IMR-90 (cell line): Measurements from ENCODE around the gene PXK. TPM values are rescaled to one million over a fixed set of nuclear protein-coding genes. Genes with fewer than 3 reads are reported as not detected.

Experiments
- ATAC-seq: fragments of 200-7000 bp; cut with Tn5 transposase; 2 replicates; pipeline ENCODE4 v1.9.1; 2020; ENCODE audit warnings: low read depth, mild to moderate bottlenecking, moderate library complexity
- BruUV-seq: library from RNA; stranded (reverse); fragments of 400-500 nt; replicated peaks from 2 replicates; lab custom pipeline; 2021; lab: Mats Ljungman, UMichigan
- CTCF ChIA-PET: fragments of 300-600 bp; formaldehyde crosslinking; extraction: SDS; loops from one replicate; lab custom pipeline; 2021; ENCODE audit warnings: antibody characterized with exemption; lab: Yijun Ruan, JAX
- POLR2A ChIA-PET: fragments of 300-600 bp; sonication (Branson Sonifier 250); formaldehyde crosslinking; loops from one replicate; lab custom pipeline; 2022; ENCODE audit warnings: antibody characterized with exemption; ENCODE audit not compliant: unreplicated experiment; lab: Charles Lee
- DNase-seq: peaks from one replicate; pipeline ENCODE4 v3.0.0; 2013
- H2AFZ ChIP-seq: replicated peaks from 2 replicates; pipeline ENCODE3; 2013; ENCODE audit warnings: low read length, mild to moderate bottlenecking; ENCODE audit not compliant: poor library complexity
- H2AK5ac ChIP-seq: 2 replicates; pipeline ENCODE4 v1.6.1; 2013; ENCODE audit warnings: low read depth, low read length, inconsistent platforms
- H2AK9ac ChIP-seq: replicated peaks from 2 replicates; pipeline ENCODE3; 2013; ENCODE audit warnings: mild to moderate bottlenecking, low read depth, low read length, moderate library complexity; ENCODE audit not compliant: poor library complexity
- H2BK120ac ChIP-seq: 2 replicates; pipeline ENCODE4 v1.6.1; 2013; ENCODE audit warnings: low read depth, low read length, inconsistent platforms
- H2BK15ac ChIP-seq: 3 replicates; pipeline ENCODE4 v1.6.1; 2013; ENCODE audit warnings: low read depth, low read length, inconsistent platforms
- H2BK20ac ChIP-seq: 2 replicates; pipeline ENCODE4 v1.6.1; 2013; ENCODE audit warnings: low read depth, mild to moderate bottlenecking, inconsistent platforms, low read length, moderate library complexity
- H2BK5ac ChIP-seq: 2 replicates; pipeline ENCODE4 v1.6.1; 2013; ENCODE audit warnings: mild to moderate bottlenecking, low read depth, low read length, inconsistent platforms; ENCODE audit not compliant: poor library complexity, severe bottlenecking
- H3K14ac ChIP-seq: replicated peaks from 2 replicates; pipeline ENCODE4 v1.6.1; 2013; ENCODE audit warnings: low read depth, low read length, inconsistent platforms
- H3K18ac ChIP-seq: 2 replicates; pipeline ENCODE4 v1.6.1; 2013; ENCODE audit warnings: low read depth, low read length, control low read depth
- H3K23ac ChIP-seq: 2 replicates; pipeline ENCODE4 v1.6.1; 2013; ENCODE audit warnings: low read depth, low read length, inconsistent platforms
- H3K27ac ChIP-seq: 2 replicates; pipeline ENCODE4 v1.5.1; 2013; ENCODE audit warnings: mild to moderate bottlenecking, control low read depth, low read length; ENCODE audit not compliant: insufficient read depth
- H3K27me3 ChIP-seq: 2 replicates; pipeline ENCODE4 v1.6.1; 2013; ENCODE audit warnings: low read length; ENCODE audit not compliant: control insufficient read depth, insufficient read depth
- H3K36me3 ChIP-seq: 2 replicates; pipeline ENCODE4 v1.6.1; 2013; ENCODE audit warnings: low read length, mixed read lengths; ENCODE audit not compliant: control insufficient read depth, insufficient read depth
- H3K4ac ChIP-seq: 2 replicates; pipeline ENCODE4 v1.6.1; 2013; ENCODE audit warnings: low read depth, low read length, inconsistent platforms
- H3K4me1 ChIP-seq: 2 replicates; pipeline ENCODE4 v1.6.1; 2013; ENCODE audit warnings: low read length, mixed read lengths; ENCODE audit not compliant: control insufficient read depth, insufficient read depth
- H3K4me2 ChIP-seq: 2 replicates; pipeline ENCODE4 v1.6.1; 2013; ENCODE audit warnings: low read depth, mild to moderate bottlenecking, control low read depth, low read length, moderate library complexity
- H3K4me3 ChIP-seq: 2 replicates; pipeline ENCODE4 v1.5.1; 2013; ENCODE audit warnings: low read depth, mild to moderate bottlenecking, control low read depth, low read length, moderate library complexity; ENCODE audit not compliant: insufficient read depth
- H3K56ac ChIP-seq: 2 replicates; pipeline ENCODE4 v1.6.1; 2013; ENCODE audit warnings: low read length, inconsistent platforms; ENCODE audit not compliant: insufficient read depth; ENCODE audit errors: extremely low read depth
- H3K79me1 ChIP-seq, 2 experiments: 2 replicates each; pipeline ENCODE4 v1.6.1; 2013; ENCODE audit warnings: low read length in 2 of 2, inconsistent platforms in 1 of 2, low read depth in 1 of 2
- H3K9ac ChIP-seq: 2 replicates; pipeline ENCODE4 v1.6.1; 2013; ENCODE audit warnings: low read depth, low read length, control low read depth
- H3K9me1 ChIP-seq: 2 replicates; pipeline ENCODE4 v1.6.1; 2013; ENCODE audit warnings: low read length, inconsistent platforms; ENCODE audit not compliant: insufficient read depth
- H3K9me3 ChIP-seq: 2 replicates; pipeline ENCODE4 v1.6.1; 2013; ENCODE audit warnings: low read length; ENCODE audit not compliant: control insufficient read depth, insufficient read depth
- H4K20me1 ChIP-seq: 2 replicates; pipeline ENCODE4 v1.6.1; 2013; ENCODE audit warnings: low read length, inconsistent platforms; ENCODE audit not compliant: insufficient read depth
- H4K5ac ChIP-seq: 2 replicates; pipeline ENCODE4 v1.6.1; 2013; ENCODE audit warnings: mild to moderate bottlenecking, low read depth, low read length, control low read depth
- H4K8ac ChIP-seq, 2 experiments: 2 replicates each; pipeline ENCODE4 v1.6.1; 2013; ENCODE audit warnings: low read depth in 2 of 2, low read length in 2 of 2, control low read depth in 1 of 2, inconsistent platforms in 1 of 2
- H4K91ac ChIP-seq: 2 replicates; pipeline ENCODE4 v1.6.1; 2013; ENCODE audit warnings: low read depth, low read length, inconsistent platforms; ENCODE audit not compliant: insufficient read depth
- CTCF ChIP-seq: conservative IDR thresholded peaks from 2 replicates; pipeline ENCODE4 v1.5.1; 2012; ENCODE audit warnings: mild to moderate bottlenecking, low read depth, low read length, improper control_type of control experiment
- ELK1 ChIP-seq: fragments of 150-350 bp; IDR thresholded peaks from 2 replicates; pipeline ENCODE4 v1.6.1; 2016; ENCODE audit warnings: low read depth, mild to moderate bottlenecking, low read length, moderate library complexity, borderline replicate concordance
- MAZ ChIP-seq: IDR thresholded peaks from 2 replicates; pipeline ENCODE4 v1.6.1; 2012; ENCODE audit warnings: low read depth, mild to moderate bottlenecking, low read length, improper control_type of control experiment, moderate library complexity, borderline replicate concordance
- MXI1 ChIP-seq: IDR thresholded peaks from 2 replicates; pipeline ENCODE4 v1.6.1; 2012; ENCODE audit warnings: low read depth, mild to moderate bottlenecking, low read length, moderate library complexity, borderline replicate concordance
- NFE2L2 ChIP-seq: fragments of 150-350 bp; IDR thresholded peaks from 2 replicates; pipeline ENCODE4 v1.6.1; 2016; ENCODE audit warnings: low read depth, mild to moderate bottlenecking, low read length
- RFX5 ChIP-seq: IDR thresholded peaks from 2 replicates; pipeline ENCODE4 v1.8.0; 2012; ENCODE audit warnings: low read depth, mild to moderate bottlenecking, low read length, moderate library complexity
- SMC3 ChIP-seq: fragments of 150-350 bp; IDR thresholded peaks from 2 replicates; pipeline ENCODE4 v1.6.1; 2016; ENCODE audit warnings: low read depth, mild to moderate bottlenecking, antibody characterized with exemption, low read length, moderate library complexity
- WGBS, 2 experiments: methylation state at CpG; one replicate each; pipeline versions ENCODE4 v1.1.5 to v1.1.7; 2013; ENCODE audit warnings: missing lambda C conversion rate in 2 of 2; ENCODE audit not compliant: insufficient read length in 1 of 2; ENCODE audit errors: extremely low coverage in 2 of 2; 5-methylcytosine and 5-hydroxymethylcytosine counted together
- dilution Hi-C: fragments of 300-500 bp; cut with HindIII; formaldehyde crosslinking; loops from one replicate; pipeline ENCODE4 v1.14.3; 2018; ENCODE audit warnings: low sequenced_read_pairs; ENCODE audit not compliant: unreplicated experiment
- in situ Hi-C: fragments of 300-500 bp; cut with MboI; formaldehyde crosslinking; loops from 3 replicates; pipeline ENCODE4 v1.14.3; 2019; ENCODE audit warnings: low sequenced_read_pairs, inconsistent platforms, mixed read lengths
- intact Hi-C: fragments of 100-400 bp; cut with micrococcal nuclease; formaldehyde crosslinking; loops from 2 replicates; pipeline ENCODE4 v1.10.0; 2022
- polyA plus RNA-seq, 3 experiments: library from polyadenylated mRNA; depleted of rRNA; stranded (reverse); fragments of >200 nt; gene quantifications; 2 replicates each; pipeline ENCODE4 v1.2.3, GENCODE V29; 2012; ENCODE audit warnings: low replicate concordance in 1 of 3
- total RNA-seq: library from RNA; depleted of rRNA; stranded (reverse); fragments of >200 nt; gene quantifications from 2 replicates; pipeline ENCODE4 v1.2.3, GENCODE V29; 2012
- TF ChIP-seq, protein P1 (sequence below): fragments of 150-350 bp; IDR thresholded peaks from 2 replicates; pipeline ENCODE4 v1.6.1; 2017; ENCODE audit warnings: mild to moderate bottlenecking, antibody characterized with exemption, low read length, low read depth

PXK gene
- total and polyA plus RNA-seq, 2 of the 4 experiments (the other 2 are of a cell fraction): 14.3 to 17.7 TPM

- no peak for TF ChIP-seq SMC3
Observed at GRCh38 chr3:58388550-58389091, 55.9 kb downstream of the PXK start (continued).

- H4K5ac ChIP-seq: peak overlapping the region; percentile 10; the same call in 1 of the 2 replicates
- peak overlapping the region; percentile 21; the same call in 1 of the 2 replicates for H2BK20ac ChIP-seq
- no peak overlapping the region for H3K4me2 ChIP-seq
- H3K27me3 ChIP-seq: no peaks in the 10 kb centered on the region
- H3K56ac ChIP-seq: peak overlapping the region; percentile 50; the same call in 1 of the 2 replicates
- H3K14ac ChIP-seq: peak overlapping the region; percentile 64; the same call in 1 of the 2 replicates
- intact Hi-C loops: no loop called here
- ATAC-seq (no peak), DNase-seq (peak; percentile 15)
- peak overlapping the region; percentile 23; the same call in 1 of the 2 replicates for H4K91ac ChIP-seq
- peak overlapping the region; percentile 41 for H2BK120ac ChIP-seq
- no TSS peak for BruUV-seq
- peak overlapping the region; percentile 22; the same call in 1 of the 2 replicates for H3K4ac ChIP-seq
- no peaks in the 10 kb centered on the region for H4K20me1 ChIP-seq
- peak overlapping the region; percentile 53 for H3K23ac ChIP-seq
- in situ Hi-C loops: no loop called here
- peaks cover 8 to 28% of the 10 kb centered on the region in 2 experiments for H3K79me1 ChIP-seq
- TF ChIP-seq CTCF (no peak), MAZ (no peak), ELK1 (no peak), RFX5 (no peak), NFE2L2 (no peak), SMC3 (no peak), MXI1 (no peak)
- TF ChIP-seq, protein P1, sequence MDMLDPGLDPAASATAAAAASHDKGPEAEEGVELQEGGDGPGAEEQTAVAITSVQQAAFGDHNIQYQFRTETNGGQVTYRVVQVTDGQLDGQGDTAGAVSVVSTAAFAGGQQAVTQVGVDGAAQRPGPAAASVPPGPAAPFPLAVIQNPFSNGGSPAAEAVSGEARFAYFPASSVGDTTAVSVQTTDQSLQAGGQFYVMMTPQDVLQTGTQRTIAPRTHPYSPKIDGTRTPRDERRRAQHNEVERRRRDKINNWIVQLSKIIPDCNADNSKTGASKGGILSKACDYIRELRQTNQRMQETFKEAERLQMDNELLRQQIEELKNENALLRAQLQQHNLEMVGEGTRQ: no peak
- H3K27ac ChIP-seq: peak overlapping the region; percentile 22; the same call in 1 of the 2 replicates
- no peak overlapping the region for H2AK9ac ChIP-seq
- peak overlapping the region in 1 of 2 experiments; percentile 29; a peak in 2 of 4 replicates for H4K8ac ChIP-seq
- dilution Hi-C loops: no loop called here
- peaks cover 25% of the 10 kb centered on the region for H3K4me1 ChIP-seq
- ChIA-PET POLR2A (no interaction called here), CTCF (interaction anchor here (0.6 kb wide), 1 partner anchor 21 kb away, joined by 3 read pairs; no protein-coding TSS in a partner anchor)
- H3K18ac ChIP-seq: peak overlapping the region; percentile 50; the same call in 1 of the 2 replicates
- H2AFZ ChIP-seq: no peak overlapping the region
- no peak overlapping the region for H3K9ac ChIP-seq
- H3K9me3 ChIP-seq: no peaks in the 10 kb centered on the region
- no peak overlapping the region for H3K4me3 ChIP-seq
- H2BK5ac ChIP-seq: peak overlapping the region; percentile 56
- peaks cover 20% of the 10 kb centered on the region for H3K9me1 ChIP-seq
- WGBS, 2 experiments: 83% methylated on average over 1 of the region's 3 CpGs; no CpG with 5 or more reads in 1 of the 2 experiments
- peaks cover 14% of the 10 kb centered on the region for H3K36me3 ChIP-seq
- no peak overlapping the region for H2AK5ac ChIP-seq
- no peak overlapping the region for H2BK15ac ChIP-seq
Observed at GRCh38 chr3:58391156-58391865, 58.6 kb downstream of the PXK start.
